Measurements from ENCODE around the gene PPP1R27. TPM values are rescaled to one million over a fixed set of nuclear protein-coding genes. Genes with fewer than 3 reads are reported as not detected.

The PPP1R27 gene
- total and polyA plus RNA-seq, 2 donors (not counting 3 experiments of a cell fraction or from before 2014, with no cell fraction given), result not detected

DNA sequence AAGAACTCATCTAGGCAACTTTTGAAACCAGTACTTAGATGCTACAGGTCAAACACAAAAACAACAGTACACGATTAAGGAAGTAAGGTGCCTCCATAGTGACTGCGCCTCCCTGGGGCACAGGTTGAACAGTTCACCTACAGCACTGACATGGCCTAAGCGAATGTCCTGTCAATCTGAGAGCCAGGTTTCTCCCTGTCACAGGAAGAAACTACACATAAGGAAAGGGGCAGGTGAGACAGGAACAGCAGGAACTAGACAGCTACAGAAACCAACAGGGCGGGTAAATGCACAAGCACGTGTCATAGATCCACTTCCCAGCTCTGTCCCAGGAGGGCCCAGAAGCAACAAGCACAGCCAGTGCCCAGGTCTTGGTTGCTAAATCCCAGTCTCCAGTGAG is 44.3 kb upstream of the PPP1R27 start:
- Histone ChIP-seq H3K4me2 (ENCODE audit: insufficient read depth, low read length) (no peak overlapping the region), H3K9me1 (replicated peaks; ENCODE audit: control insufficient read depth, extremely low read depth, insufficient read depth, low read length) (no peaks in the 10 kb centered on the region), H2AFZ (ENCODE audit: low read depth, low read length) (no peak overlapping the region), H3K9ac (replicated peaks; ENCODE audit: extremely low read depth, insufficient read depth, low read length) (no peak overlapping the region), H3K27me3 (ENCODE audit: control insufficient read depth in 2 of 2, insufficient read depth in 2 of 2, low read length in 2 of 2) (no peaks in the 10 kb centered on the region), H3K9me3 (replicated peaks; ENCODE audit: control insufficient read depth, insufficient read depth, low read length) (no peaks in the 10 kb centered on the region), H4K20me1 (replicated peaks; ENCODE audit: control insufficient read depth, extremely low read depth, insufficient read depth, low read length) (no peaks in the 10 kb centered on the region), H3K36me3 (ENCODE audit: control insufficient read depth in 2 of 2, extremely low read depth in 1 of 2, insufficient read depth in 2 of 2, low read length in 2 of 2) (peaks cover 3 to 4% of the 10 kb centered on the region in 2 experiments), H3K27ac (ENCODE audit: insufficient read depth, low read depth, low read length) (no peak overlapping the region), H3K79me2 (ENCODE audit: control insufficient read depth, insufficient read depth, low read length) (no peaks in the 10 kb centered on the region), H3K4me1 (ENCODE audit: control insufficient read depth, extremely low read depth, insufficient read depth, low read length) (no peaks in the 10 kb centered on the region), H3K4me3 (replicated peaks in 1 of 3; ENCODE audit: insufficient read depth in 1 of 3, low read depth in 1 of 3, low read length in 3 of 3) (no peak overlapping the region)
- dilution Hi-C loops (cut with MboI; ENCODE audit: extremely low pct_ligation_motif_present, low sequenced_read_pairs), result no loop called here
- ChIA-PET CTCF (no interaction called here), POLR2A (no interaction called here)
- BruUV-seq (replicated peaks), result no TSS peak
- intact Hi-C loops (cut with micrococcal nuclease), result no loop called here
- DNase-seq (ENCODE audit: low read depth, low spot score) (no peak), FAIRE-seq (no peak)
- TF ChIP-seq JUN (IDR thresholded peaks at IDR 0.05; ENCODE audit: borderline replicate concordance, insufficient read depth, insufficient read length, low read depth) (no peak), GATA2 (IDR thresholded peaks at IDR 0.05; ENCODE audit: insufficient read depth, insufficient read length, low read depth, low read length) (no peak), FOS (IDR thresholded peaks at IDR 0.05; ENCODE audit: borderline replicate concordance, insufficient read depth, low read length) (no peak), MYC (IDR thresholded peaks at IDR 0.05; ENCODE audit: low read depth, low read length) (no peak), EZH2 (IDR thresholded peaks at IDR 0.05; ENCODE audit: borderline replicate concordance, low read depth, low read length, severe bottlenecking) (no peak), POLR2A (IDR thresholded peaks at IDR 0.05; ENCODE audit: low read depth, low read length) (no peak), CTCF (IDR thresholded peaks at IDR 0.05; ENCODE audit: extremely low read depth in 1 of 2, insufficient read depth in 1 of 2, low read depth in 1 of 2, low read length in 2 of 2) (no peak), POLR2AphosphoS5 (IDR thresholded peaks at IDR 0.05; ENCODE audit: insufficient read depth, low read depth, low read length) (no peak)
- TF ChIP-seq, protein P1, sequence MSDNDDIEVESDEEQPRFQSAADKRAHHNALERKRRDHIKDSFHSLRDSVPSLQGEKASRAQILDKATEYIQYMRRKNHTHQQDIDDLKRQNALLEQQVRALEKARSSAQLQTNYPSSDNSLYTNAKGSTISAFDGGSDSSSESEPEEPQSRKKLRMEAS (IDR thresholded peaks at IDR 0.05; ENCODE audit: insufficient read depth, insufficient read length), result no peak

Data from endothelial cell of umbilical vein (primary cell).